Breast epithelium (tissue), 3 donors: ENCODE results near the gene COL23A1.

Experiments used
- POLR2A ChIP-seq: fragments of 450-650 bp; IDR thresholded peaks from one replicate; pipeline ENCODE4 v1.6.1; 2016; ENCODE audit warnings: antibody characterized with exemption, mild to moderate bottlenecking, moderate library complexity
- TF ChIP-seq, protein P1 (sequence below), 3 donors: fragments of 450-650 bp; IDR thresholded peaks; one replicate each; pipeline ENCODE4 v1.5.1; 2016 to 2017; ENCODE audit warnings: antibody characterized with exemption in 3 of 3, mild to moderate bottlenecking in 3 of 3, moderate library complexity in 3 of 3

DNA sequence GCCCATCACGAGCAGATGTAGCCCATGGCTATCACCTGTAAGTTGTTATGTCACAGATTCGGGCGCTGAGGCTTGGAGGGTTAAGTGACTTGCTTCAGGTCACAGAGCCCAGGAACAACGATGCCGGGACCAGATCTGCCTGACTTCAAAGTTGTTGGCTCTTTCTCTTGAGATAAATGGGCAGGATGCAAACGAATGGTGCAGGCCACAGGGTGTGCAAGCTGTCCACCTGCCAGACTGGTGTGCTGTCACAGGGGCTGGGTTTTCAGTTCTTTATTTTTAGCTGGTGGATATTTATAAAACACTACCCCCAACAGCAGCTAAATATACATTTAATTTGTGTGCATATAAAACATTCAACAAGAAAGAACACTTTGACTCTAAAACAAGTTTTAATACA, 339.9 kb downstream of the COL23A1 start:
- no peak for TF ChIP-seq POLR2A
- TF ChIP-seq, protein P1, sequence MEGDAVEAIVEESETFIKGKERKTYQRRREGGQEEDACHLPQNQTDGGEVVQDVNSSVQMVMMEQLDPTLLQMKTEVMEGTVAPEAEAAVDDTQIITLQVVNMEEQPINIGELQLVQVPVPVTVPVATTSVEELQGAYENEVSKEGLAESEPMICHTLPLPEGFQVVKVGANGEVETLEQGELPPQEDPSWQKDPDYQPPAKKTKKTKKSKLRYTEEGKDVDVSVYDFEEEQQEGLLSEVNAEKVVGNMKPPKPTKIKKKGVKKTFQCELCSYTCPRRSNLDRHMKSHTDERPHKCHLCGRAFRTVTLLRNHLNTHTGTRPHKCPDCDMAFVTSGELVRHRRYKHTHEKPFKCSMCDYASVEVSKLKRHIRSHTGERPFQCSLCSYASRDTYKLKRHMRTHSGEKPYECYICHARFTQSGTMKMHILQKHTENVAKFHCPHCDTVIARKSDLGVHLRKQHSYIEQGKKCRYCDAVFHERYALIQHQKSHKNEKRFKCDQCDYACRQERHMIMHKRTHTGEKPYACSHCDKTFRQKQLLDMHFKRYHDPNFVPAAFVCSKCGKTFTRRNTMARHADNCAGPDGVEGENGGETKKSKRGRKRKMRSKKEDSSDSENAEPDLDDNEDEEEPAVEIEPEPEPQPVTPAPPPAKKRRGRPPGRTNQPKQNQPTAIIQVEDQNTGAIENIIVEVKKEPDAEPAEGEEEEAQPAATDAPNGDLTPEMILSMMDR (IDR thresholded peaks at IDR 0.05), result no peak
